BJ (cell line): ENCODE results near the gene SLC35A1. TPM values are rescaled to one million over a fixed set of nuclear protein-coding genes. Genes with fewer than 3 reads are reported as not detected.

Experiments used
- CTCF ChIA-PET: fragments of 350-600 bp; formaldehyde crosslinking; extraction: SDS; loops from one replicate; lab custom pipeline; 2021; ENCODE audit warnings: antibody characterized with exemption, inconsistent platforms; lab: Yijun Ruan, JAX
- POLR2A ChIA-PET: fragments of 300-600 bp; sonication (Branson Sonifier 250); formaldehyde crosslinking; extraction: SDS; loops from one replicate; lab custom pipeline; 2021; ENCODE audit warnings: antibody characterized with exemption; lab: Charles Lee
- DNase-seq: peaks from one replicate; pipeline ENCODE4 v3.0.0-alpha.2; 2011; ENCODE audit warnings: low read depth
- H3K27me3 ChIP-seq: 2 replicates; pipeline ENCODE4 v1.6.0; 2011; ENCODE audit warnings: low read length; ENCODE audit not compliant: control insufficient read depth, insufficient read depth
- H3K36me3 ChIP-seq: 2 replicates; pipeline ENCODE4 v1.5.1; 2011; ENCODE audit warnings: low read length; ENCODE audit not compliant: control insufficient read depth, insufficient read depth
- H3K4me3 ChIP-seq: 2 replicates; pipeline ENCODE4 v1.5.1; 2011; ENCODE audit warnings: low read depth, mild to moderate bottlenecking, control low read depth, low read length
- CTCF ChIP-seq: IDR thresholded peaks from 2 replicates; pipeline ENCODE4 v1.5.1; 2011; ENCODE audit warnings: low read depth, mild to moderate bottlenecking, control low read depth, inconsistent platforms, low read length, moderate library complexity; ENCODE audit not compliant: insufficient read depth
- polyA plus RNA-seq: library from polyadenylated mRNA; depleted of rRNA; stranded (reverse); fragments of >200 nt; gene quantifications from 2 replicates; pipeline ENCODE4 v1.2.3, GENCODE V29; 2011

SLC35A1 gene
- polyA plus RNA-seq, 1 experiment, result 10.5 TPM

- ChIA-PET CTCF (no interaction called here), POLR2A (no interaction called here)
- no peak for TF ChIP-seq CTCF
- no peak for DNase-seq
- Histone ChIP-seq H3K4me3 (no peak overlapping the region), H3K36me3 (peaks cover 12% of the 10 kb centered on the region), H3K27me3 (no peaks in the 10 kb centered on the region)
Observed at GRCh38 chr6:87544474-87544735, 71.6 kb downstream of the SLC35A1 start.

- POLR2A ChIA-PET, result no interaction called here
- CTCF ChIA-PET, result interaction anchor here (0.6 to 1.1 kb wide), 3 partner anchors 27 to 146 kb away, joined by 3 to 4 read pairs (median 4); no protein-coding TSS in a partner anchor
Observed at GRCh38 chr6:87551799-87552198, 79.0 kb downstream of the SLC35A1 start.

GRCh38 chr6:87553159-87553765, 80.5 kb downstream of the SLC35A1 start:
- no peak for TF ChIP-seq CTCF
- peaks cover 5% of the 10 kb centered on the region for H3K36me3 ChIP-seq
- no peak overlapping the region for H3K4me3 ChIP-seq
- POLR2A ChIA-PET, result no interaction called here
- no peak for DNase-seq
- H3K27me3 ChIP-seq, result no peaks in the 10 kb centered on the region
- CTCF ChIA-PET, result interaction anchor here (1.2 kb wide), 1 partner anchor 29 kb away, joined by 3 read pairs; no protein-coding TSS in a partner anchor

More at GRCh38 chr6:87551799-87552198, 79.0 kb downstream of the SLC35A1 start:
- TF ChIP-seq CTCF, result no peak
- Histone ChIP-seq H3K27me3 (no peaks in the 10 kb centered on the region), H3K36me3 (peaks cover 6% of the 10 kb centered on the region), H3K4me3 (no peak overlapping the region)
- DNase-seq, result no peak

- TF ChIP-seq CTCF, result no peak
- Histone ChIP-seq H3K36me3 (peaks cover 5% of the 10 kb centered on the region), H3K27me3 (no peaks in the 10 kb centered on the region), H3K4me3 (no peak overlapping the region)
- ChIA-PET POLR2A (no interaction called here), CTCF (no interaction called here)
- DNase-seq, result no peak
Observed at GRCh38 chr6:87555506-87555905, 82.7 kb downstream of the SLC35A1 start.

GRCh38 chr6:87558446-87558845, 85.7 kb downstream of the SLC35A1 start:
- Histone ChIP-seq H3K36me3 (peaks cover 6% of the 10 kb centered on the region), H3K27me3 (no peaks in the 10 kb centered on the region), H3K4me3 (no peak overlapping the region)
- TF ChIP-seq CTCF, result no peak
- ChIA-PET CTCF (interaction anchor here (0.6 kb wide), 1 partner anchor 96 kb away, joined by 5 read pairs; no protein-coding TSS in a partner anchor), POLR2A (no interaction called here)
- DNase-seq, result no peak
